ENCODE measurements around the gene AQR. TPM values are rescaled to one million over a fixed set of nuclear protein-coding genes. Genes with fewer than 3 reads are reported as not detected.

Gene AQR
- total and polyA plus RNA-seq, 8 donors = 4.9 to 15.7 (median 8.1) TPM

- 88 to 94% methylated on average over 2 of the region's 2 CpGs for WGBS, 2 donors
Observed at GRCh38 chr15:34890424-34890823, 79.1 kb downstream of the AQR start.

GRCh38 chr15:34889476-34889875 lies 80.1 kb downstream of the AQR start:
- intact Hi-C loops (cut with DNase I) = no loop called here
- no peak for TF ChIP-seq CTCF (IDR thresholded peaks at IDR 0.05)
- DNase-seq (no peak), ATAC-seq (no peak), FAIRE-seq (no peak)
- H3K4me3 ChIP-seq = no peak overlapping the region
- H3K36me3 ChIP-seq = peaks cover 3 to 44% (median 12%) of the 10 kb centered on the region in 3 donors
- no peak overlapping the region for H3K27ac ChIP-seq
- H3K9me3 ChIP-seq = no peaks in the 10 kb centered on the region
- no peaks in the 10 kb centered on the region for H3K4me1 ChIP-seq
- H3K27me3 ChIP-seq = no peaks in the 10 kb centered on the region
- 94 to 95% methylated on average over 7 of the region's 7 CpGs for WGBS, 2 donors

More at GRCh38 chr15:34890424-34890823, 79.1 kb downstream of the AQR start:
- no peak for TF ChIP-seq CTCF (IDR thresholded peaks at IDR 0.05)
- intact Hi-C loops (cut with DNase I) = no loop called here
- Histone ChIP-seq H3K9me3 (no peaks in the 10 kb centered on the region), H3K27me3 (no peaks in the 10 kb centered on the region), H3K36me3 (peaks cover 3 to 38% (median 14%) of the 10 kb centered on the region in 3 donors), H3K27ac (no peak overlapping the region), H3K4me3 (no peak overlapping the region), H3K4me1 (no peaks in the 10 kb centered on the region)
- no peak for DNase-seq
- no peak for FAIRE-seq
- ATAC-seq = no peak

GRCh38 chr15:34886134-34886533 lies 83.4 kb downstream of the AQR start:
- no peaks in the 10 kb centered on the region for H3K9me3 ChIP-seq
- DNase-seq = no peak
- H3K36me3 ChIP-seq = peaks cover 0 to 47% (median 8%) of the 10 kb centered on the region in 3 donors
- no peak for FAIRE-seq
- no peak overlapping the region for H3K27ac ChIP-seq
- ATAC-seq = no peak
- intact Hi-C loops (cut with DNase I) = no loop called here
- no peak for TF ChIP-seq CTCF (IDR thresholded peaks at IDR 0.05)
- H3K4me3 ChIP-seq = no peak overlapping the region
- H3K4me1 ChIP-seq = no peaks in the 10 kb centered on the region
- no peaks in the 10 kb centered on the region for H3K27me3 ChIP-seq

- FAIRE-seq = no peak
- peaks cover 0 to 47% (median 11%) of the 10 kb centered on the region in 3 donors for H3K36me3 ChIP-seq
Observed at GRCh38 chr15:34883633-34884032, 85.9 kb downstream of the AQR start.

More at GRCh38 chr15:34883633-34884032, 85.9 kb downstream of the AQR start:
- Histone ChIP-seq H3K9me3 (no peaks in the 10 kb centered on the region), H3K27me3 (no peaks in the 10 kb centered on the region), H3K27ac (no peak overlapping the region), H3K4me3 (no peak overlapping the region), H3K4me1 (no peaks in the 10 kb centered on the region)
- ATAC-seq (no peak), DNase-seq (no peak)
- 97 to 98% methylated on average over 2 of the region's 2 CpGs for WGBS, 2 donors
- intact Hi-C loops (cut with DNase I) = no loop called here
- TF ChIP-seq CTCF (IDR thresholded peaks at IDR 0.05) = no peak

Data from pancreas (tissue), 10 donors.